ENCODE data around the gene EPAS1.

EPAS1 gene

DNA sequence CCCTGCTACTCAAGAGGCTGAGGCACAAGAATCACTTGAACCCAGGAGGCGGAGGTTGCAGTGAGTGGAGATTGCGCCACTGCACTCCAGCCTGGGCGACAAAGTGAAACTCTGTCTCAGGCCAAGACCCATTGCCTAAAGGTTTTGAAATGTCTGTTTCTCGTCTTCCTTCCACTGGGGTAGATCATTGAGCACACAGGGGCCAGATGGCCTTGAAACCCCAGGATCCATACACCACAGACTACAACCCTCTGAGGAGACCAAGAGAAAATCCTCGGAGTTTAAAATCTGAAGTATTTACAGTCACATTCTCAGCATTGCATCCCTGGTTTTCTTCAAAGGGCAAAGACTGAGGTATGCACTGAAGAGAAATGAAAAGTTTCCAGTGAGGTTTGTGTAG, 7.1 kb upstream of the EPAS1 start:
- no peak overlapping the region for H3K9ac ChIP-seq (ENCODE audit: low read length)
- H3K9me3 ChIP-seq (ENCODE audit: control insufficient read depth, insufficient read depth, low read depth, low read length): no peaks in the 10 kb centered on the region
- H3K4me3 ChIP-seq (ENCODE audit: low read depth, low read length): no peak overlapping the region
- no peaks in the 10 kb centered on the region for H3K36me3 ChIP-seq (ENCODE audit: control insufficient read depth, insufficient read depth, low read length)
- H3K4me1 ChIP-seq (ENCODE audit: control insufficient read depth, insufficient read depth, low read length): peaks cover 8% of the 10 kb centered on the region; the same call in 1 of the 2 replicates
- peaks cover 32% of the 10 kb centered on the region for H3K27me3 ChIP-seq (ENCODE audit: control insufficient read depth, insufficient read depth, low read length)
- no peak overlapping the region for H3K27ac ChIP-seq (ENCODE audit: low read depth, low read length)

DNA sequence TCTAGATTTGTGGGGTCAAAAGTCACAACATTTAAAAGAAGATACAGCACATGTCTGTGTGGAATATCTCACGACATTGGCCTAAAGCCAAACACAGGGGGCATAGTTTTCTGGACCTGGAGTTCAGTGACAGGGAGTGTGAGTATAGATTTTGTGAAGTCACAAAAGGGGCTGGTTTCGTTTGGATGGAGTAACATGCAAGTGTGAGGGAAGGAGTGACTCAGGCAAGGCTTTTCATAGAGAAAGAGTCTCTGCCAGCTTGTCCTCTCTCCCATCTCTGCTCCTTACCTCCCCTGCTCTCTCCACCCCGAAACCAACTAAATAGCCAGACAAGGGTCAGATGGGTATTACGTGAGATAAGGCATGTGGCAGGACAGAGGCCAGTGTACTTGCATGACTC, 3.7 kb upstream of the EPAS1 start:
- Histone ChIP-seq H3K9ac (ENCODE audit: low read length) (no peak overlapping the region), H3K9me3 (ENCODE audit: control insufficient read depth, insufficient read depth, low read depth, low read length) (no peaks in the 10 kb centered on the region), H3K36me3 (ENCODE audit: control insufficient read depth, insufficient read depth, low read length) (no peaks in the 10 kb centered on the region), H3K4me1 (ENCODE audit: control insufficient read depth, insufficient read depth, low read length) (peaks cover 7% of the 10 kb centered on the region; the same call in 1 of the 2 replicates), H3K27me3 (ENCODE audit: control insufficient read depth, insufficient read depth, low read length) (peaks cover 64% of the 10 kb centered on the region), H3K4me3 (ENCODE audit: low read depth, low read length) (no peak overlapping the region), H3K27ac (ENCODE audit: low read depth, low read length) (no peak overlapping the region)

DNA sequence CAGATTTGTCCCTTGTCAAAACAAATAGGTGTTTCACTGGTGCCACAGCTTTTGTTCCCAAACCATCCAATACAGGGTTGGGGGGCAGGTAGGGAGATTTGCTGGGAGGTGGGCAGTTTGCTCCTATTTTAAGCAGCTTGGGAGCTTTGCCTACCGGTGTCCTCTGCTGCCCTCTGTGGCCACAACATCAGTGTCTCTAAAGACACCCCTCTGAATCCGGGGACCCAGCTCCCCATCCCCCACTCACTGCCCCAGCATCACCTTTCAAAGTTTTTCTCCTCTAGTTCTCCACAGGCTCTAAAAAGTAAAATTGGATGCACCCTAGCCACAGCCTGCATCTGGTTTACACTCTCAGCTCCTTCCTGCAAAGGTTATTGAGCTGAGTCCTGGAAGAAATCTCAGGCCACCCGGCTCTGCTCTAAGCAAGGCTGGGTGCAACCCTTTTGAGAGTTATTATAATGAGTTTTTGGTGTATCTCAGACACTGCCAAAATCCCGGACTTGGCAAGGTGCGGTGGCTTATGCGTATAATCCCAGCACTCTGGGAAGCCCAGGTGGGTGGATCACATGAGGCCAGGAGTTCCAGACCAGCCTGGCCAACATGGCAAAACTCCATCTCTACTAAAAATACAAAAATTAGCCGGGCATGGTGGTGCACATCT, 2.9 kb upstream of the EPAS1 start:
- Histone ChIP-seq H3K36me3 (ENCODE audit: control insufficient read depth, insufficient read depth, low read length) (no peaks in the 10 kb centered on the region), H3K9me3 (ENCODE audit: control insufficient read depth, insufficient read depth, low read depth, low read length) (no peaks in the 10 kb centered on the region), H3K27me3 (ENCODE audit: control insufficient read depth, insufficient read depth, low read length) (peaks cover 72% of the 10 kb centered on the region), H3K27ac (ENCODE audit: low read depth, low read length) (no peak overlapping the region), H3K9ac (ENCODE audit: low read length) (no peak overlapping the region), H3K4me1 (ENCODE audit: control insufficient read depth, insufficient read depth, low read length) (peaks cover 11% of the 10 kb centered on the region), H3K4me3 (ENCODE audit: low read depth, low read length) (no peak overlapping the region)

DNA sequence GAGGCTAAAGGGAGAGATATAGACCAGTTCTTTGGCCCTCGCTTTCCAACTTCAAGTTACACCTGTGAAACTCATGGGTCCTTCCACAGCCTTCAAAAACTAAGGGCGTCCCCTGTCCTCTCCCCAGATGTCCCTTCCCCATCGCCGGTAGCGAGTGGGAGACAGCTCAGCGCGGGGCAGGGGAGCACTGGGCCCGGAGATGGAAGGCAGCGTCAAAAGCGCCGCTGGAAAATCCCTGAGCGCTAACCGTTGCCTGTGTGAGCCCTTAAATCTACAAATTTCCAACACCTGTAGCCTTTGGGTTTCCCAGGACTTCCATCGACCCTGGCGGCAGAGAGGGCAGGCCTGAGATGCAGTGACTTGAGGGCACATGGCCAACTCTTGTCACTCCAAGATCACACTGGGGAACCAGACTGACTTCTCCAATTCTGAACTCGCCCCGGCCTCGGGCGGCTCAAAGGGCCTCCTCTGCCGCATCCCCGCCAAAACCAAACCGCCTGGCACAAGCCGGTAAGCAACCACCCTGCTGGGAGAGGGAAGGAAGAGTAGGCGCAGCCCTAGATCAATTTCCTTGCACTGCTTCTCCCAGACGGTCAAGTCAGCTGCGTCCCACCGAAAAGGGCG, 879 bp upstream of the EPAS1 start:
- H3K4me1 ChIP-seq (ENCODE audit: control insufficient read depth, insufficient read depth, low read length): peaks cover 23% of the 10 kb centered on the region
- H3K36me3 ChIP-seq (ENCODE audit: control insufficient read depth, insufficient read depth, low read length): no peaks in the 10 kb centered on the region
- no peaks in the 10 kb centered on the region for H3K9me3 ChIP-seq (ENCODE audit: control insufficient read depth, insufficient read depth, low read depth, low read length)
- H3K9ac ChIP-seq (ENCODE audit: low read length): no peak overlapping the region
- H3K27me3 ChIP-seq (ENCODE audit: control insufficient read depth, insufficient read depth, low read length): peaks cover 84% of the 10 kb centered on the region
- H3K4me3 ChIP-seq (ENCODE audit: low read depth, low read length): peak overlapping the region; percentile 69
- no peak overlapping the region for H3K27ac ChIP-seq (ENCODE audit: low read depth, low read length)

DNA sequence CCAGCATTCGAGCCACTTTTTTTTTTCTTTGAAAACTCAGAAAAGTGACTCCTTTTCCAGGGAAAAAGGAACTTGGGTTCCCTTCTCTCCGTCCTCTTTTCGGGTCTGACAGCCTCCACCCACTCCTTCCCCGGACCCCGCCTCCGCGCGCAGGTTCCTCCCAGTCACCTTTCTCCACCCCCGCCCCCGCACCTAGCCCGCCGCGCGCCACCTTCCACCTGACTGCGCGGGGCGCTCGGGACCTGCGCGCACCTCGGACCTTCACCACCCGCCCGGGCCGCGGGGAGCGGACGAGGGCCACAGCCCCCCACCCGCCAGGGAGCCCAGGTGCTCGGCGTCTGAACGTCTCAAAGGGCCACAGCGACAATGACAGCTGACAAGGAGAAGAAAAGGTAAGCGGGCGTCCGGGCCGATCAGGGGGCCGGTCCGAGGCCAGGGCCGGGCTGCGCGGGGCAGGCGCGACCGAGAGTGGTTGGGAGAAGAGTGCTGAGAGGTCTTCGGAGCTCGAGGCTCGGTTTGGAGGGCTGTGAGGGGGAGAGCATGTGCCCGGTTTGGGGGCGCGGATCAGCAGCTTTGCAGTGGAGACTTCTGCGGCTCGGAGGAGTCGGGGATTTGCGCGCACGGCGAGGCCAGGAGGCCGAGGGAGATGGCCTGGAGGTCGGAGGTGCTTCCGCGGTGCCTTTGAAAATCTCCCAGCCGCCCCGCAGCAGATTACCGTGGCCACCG, 502 bp downstream of the EPAS1 start:
- Histone ChIP-seq H3K9me3 (ENCODE audit: control insufficient read depth, insufficient read depth, low read depth, low read length) (no peaks in the 10 kb centered on the region), H3K36me3 (ENCODE audit: control insufficient read depth, insufficient read depth, low read length) (no peaks in the 10 kb centered on the region), H3K27ac (ENCODE audit: low read depth, low read length) (no peak overlapping the region), H3K4me3 (ENCODE audit: low read depth, low read length) (peak overlapping the region; percentile 79), H3K4me1 (ENCODE audit: control insufficient read depth, insufficient read depth, low read length) (peaks cover 23% of the 10 kb centered on the region), H3K9ac (ENCODE audit: low read length) (no peak overlapping the region), H3K27me3 (ENCODE audit: control insufficient read depth, insufficient read depth, low read length) (peaks cover 90% of the 10 kb centered on the region)

DNA sequence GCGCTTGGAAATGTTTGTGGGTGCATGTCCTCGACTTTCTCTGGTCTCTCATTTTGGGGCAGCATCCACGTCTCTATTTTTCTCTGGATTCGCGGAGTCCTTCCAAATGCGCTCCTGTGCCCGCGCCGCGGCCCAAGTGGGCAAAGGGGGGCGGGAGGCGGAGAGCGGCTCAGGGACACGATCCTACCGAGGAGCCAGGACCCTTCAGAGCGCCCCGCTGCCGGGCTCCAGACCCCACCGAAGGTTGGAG, 990 bp downstream of the EPAS1 start:
- H3K9me3 ChIP-seq (ENCODE audit: control insufficient read depth, insufficient read depth, low read depth, low read length): no peaks in the 10 kb centered on the region
- H3K4me1 ChIP-seq (ENCODE audit: control insufficient read depth, insufficient read depth, low read length): peaks cover 26% of the 10 kb centered on the region
- no peak overlapping the region for H3K27ac ChIP-seq (ENCODE audit: low read depth, low read length)
- peak overlapping the region; percentile 0 for H3K9ac ChIP-seq (ENCODE audit: low read length)
- no peaks in the 10 kb centered on the region for H3K36me3 ChIP-seq (ENCODE audit: control insufficient read depth, insufficient read depth, low read length)
- H3K4me3 ChIP-seq (ENCODE audit: low read depth, low read length): peak overlapping the region; percentile 79
- H3K27me3 ChIP-seq (ENCODE audit: control insufficient read depth, insufficient read depth, low read length): peaks cover 90% of the 10 kb centered on the region

DNA sequence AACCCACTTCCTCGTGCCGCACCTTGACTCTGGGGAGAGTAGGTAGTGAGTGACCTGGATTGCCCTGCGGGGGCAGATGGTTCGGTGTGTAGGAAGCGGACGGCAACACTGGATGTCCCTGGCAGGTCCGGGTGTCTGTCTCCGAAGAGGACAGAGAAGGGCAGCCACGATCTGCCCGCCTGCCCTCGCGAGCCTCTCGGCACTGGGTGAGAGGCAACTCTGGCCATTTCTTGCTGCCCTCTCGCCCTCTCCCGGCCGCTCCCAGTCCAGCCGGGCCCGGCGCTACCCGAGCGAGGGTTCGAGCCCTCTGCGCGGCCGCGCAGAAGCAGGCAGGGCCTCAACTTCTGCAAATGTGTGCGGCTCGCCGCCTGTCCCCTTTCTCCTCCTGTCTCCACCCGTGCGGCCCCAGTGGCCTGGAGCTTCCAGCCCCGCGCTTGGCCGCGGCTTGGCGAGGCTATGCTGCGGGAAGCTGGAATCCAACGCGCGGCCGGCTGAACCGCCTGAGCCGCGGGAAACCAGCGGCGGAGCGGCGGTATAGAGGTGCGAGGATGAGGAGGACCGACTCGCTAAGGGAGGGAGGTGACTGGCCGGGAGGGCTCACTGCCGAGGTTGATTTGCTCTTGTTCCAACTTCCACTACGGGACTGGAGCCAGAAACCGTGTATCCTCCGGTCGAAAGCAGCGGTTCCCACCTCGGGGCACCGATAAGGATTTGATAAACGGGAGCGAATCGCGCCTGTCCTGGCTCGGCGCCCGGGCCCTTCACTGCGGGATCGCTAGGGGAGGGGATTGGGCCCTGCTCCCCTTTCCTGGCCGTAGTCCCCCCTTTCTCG, 1.5 kb downstream of the EPAS1 start:
- no peak overlapping the region for H3K27ac ChIP-seq (ENCODE audit: low read depth, low read length)
- H3K36me3 ChIP-seq (ENCODE audit: control insufficient read depth, insufficient read depth, low read length): no peaks in the 10 kb centered on the region
- H3K4me1 ChIP-seq (ENCODE audit: control insufficient read depth, insufficient read depth, low read length): peaks cover 29% of the 10 kb centered on the region
- H3K9me3 ChIP-seq (ENCODE audit: control insufficient read depth, insufficient read depth, low read depth, low read length): no peaks in the 10 kb centered on the region
- peaks cover 94% of the 10 kb centered on the region for H3K27me3 ChIP-seq (ENCODE audit: control insufficient read depth, insufficient read depth, low read length)
- H3K4me3 ChIP-seq (ENCODE audit: low read depth, low read length): peak overlapping the region; percentile 79
- H3K9ac ChIP-seq (ENCODE audit: low read length): peak overlapping the region; percentile 0

DNA sequence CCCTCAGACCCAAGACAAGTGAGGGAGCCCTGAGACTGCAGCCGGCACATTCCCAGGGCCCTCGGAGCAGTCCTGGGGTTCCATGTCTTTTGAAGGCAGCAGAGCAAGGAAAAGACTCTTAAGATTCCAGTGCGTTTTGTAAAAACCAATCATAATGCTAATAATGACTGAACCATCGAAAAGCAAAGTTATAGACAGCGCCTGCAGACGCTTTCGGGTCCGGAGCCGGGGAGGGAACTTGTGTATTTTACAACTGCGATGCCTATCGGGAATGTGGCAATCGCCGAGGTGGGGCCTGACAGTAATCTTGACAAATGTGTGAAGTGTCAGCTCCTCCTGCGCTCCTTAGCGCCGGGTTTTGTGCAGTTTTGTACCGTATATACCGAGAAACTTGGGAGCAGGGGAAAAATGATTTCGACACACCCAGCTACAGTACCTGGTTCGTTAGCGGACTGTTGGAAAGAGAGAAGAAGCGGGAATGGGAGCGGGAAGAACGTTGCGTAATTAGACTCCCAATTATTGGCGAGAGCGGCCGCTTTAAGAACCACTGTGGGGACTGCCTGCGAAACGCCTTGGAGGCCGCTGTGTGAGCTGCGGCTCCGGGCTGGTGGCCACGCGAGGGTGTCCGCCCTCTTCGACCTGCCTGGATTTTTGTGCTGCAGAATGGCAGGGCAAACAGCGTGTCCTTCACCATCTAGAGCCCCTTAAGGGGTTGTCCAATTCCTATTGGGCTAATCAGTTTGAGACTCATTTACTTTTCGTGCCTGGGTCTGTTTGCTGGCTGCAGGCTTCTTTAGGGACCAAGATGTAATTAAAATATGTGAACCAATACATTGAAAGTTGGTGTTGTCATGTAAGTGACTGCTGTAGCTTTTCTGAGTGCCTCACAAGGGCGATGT, 2.4 kb downstream of the EPAS1 start:
- Histone ChIP-seq H3K27ac (ENCODE audit: low read depth, low read length) (no peak overlapping the region), H3K27me3 (ENCODE audit: control insufficient read depth, insufficient read depth, low read length) (peaks cover 87% of the 10 kb centered on the region), H3K9ac (ENCODE audit: low read length) (no peak overlapping the region), H3K4me1 (ENCODE audit: control insufficient read depth, insufficient read depth, low read length) (peaks cover 29% of the 10 kb centered on the region), H3K4me3 (ENCODE audit: low read depth, low read length) (peak overlapping the region; percentile 79), H3K36me3 (ENCODE audit: control insufficient read depth, insufficient read depth, low read length) (no peaks in the 10 kb centered on the region), H3K9me3 (ENCODE audit: control insufficient read depth, insufficient read depth, low read depth, low read length) (no peaks in the 10 kb centered on the region)

DNA sequence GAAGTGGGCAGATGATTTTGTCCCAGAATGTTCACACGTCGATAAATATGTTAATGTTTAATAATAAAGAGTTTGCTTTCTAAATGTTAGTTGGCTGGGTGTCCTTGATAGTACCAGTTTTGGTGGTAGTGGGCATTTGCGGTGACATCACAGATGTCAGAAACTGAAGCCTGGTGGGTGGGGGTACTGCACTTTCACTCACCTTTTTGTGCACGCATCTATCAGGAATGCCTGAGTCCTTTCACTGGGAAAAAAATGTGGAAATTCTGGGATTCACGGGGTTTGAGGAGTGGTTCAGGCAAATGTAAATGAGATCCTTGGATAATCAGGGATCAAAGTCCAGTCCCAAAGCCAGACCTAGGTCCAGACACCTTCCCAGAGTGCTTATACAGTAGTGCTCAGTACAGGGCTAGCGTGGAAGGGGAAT, 3.2 kb downstream of the EPAS1 start:
- H3K4me1 ChIP-seq (ENCODE audit: control insufficient read depth, insufficient read depth, low read length): peaks cover 32% of the 10 kb centered on the region
- no peak overlapping the region for H3K9ac ChIP-seq (ENCODE audit: low read length)
- peaks cover 79% of the 10 kb centered on the region for H3K27me3 ChIP-seq (ENCODE audit: control insufficient read depth, insufficient read depth, low read length)

DNA sequence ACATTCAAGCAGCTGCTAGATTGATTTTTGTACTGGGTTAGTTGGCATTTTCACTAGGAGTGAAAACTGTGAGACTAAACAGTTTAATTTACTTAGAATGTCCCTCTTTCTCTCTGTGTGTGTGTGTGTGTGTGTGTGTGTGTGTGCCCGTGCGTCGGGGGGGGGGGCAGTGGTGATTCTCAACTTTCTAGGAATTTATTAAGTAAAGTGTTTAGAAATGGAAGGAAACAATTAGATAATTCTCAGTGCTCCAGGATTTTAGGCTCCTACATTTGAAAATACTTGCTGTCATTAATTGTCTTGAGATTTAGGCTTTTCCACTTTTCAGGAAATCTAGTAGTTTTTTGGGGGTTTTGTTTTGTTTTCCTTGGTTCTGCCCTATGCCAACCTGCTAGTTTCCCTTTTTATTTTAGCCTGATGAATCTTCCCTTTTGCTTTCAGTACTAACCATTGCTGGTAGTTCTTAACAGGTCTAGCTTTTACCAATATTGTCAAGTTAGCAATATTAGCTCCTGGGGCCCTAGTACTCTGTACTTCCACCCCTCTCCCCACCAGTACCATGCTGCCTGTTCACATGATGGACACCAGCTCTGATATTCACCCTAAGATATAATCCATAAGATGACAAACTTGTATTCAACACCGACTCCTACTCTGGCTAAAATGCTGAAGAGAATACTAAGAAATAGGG, 4.9 kb downstream of the EPAS1 start:
- Histone ChIP-seq H3K4me1 (ENCODE audit: control insufficient read depth, insufficient read depth, low read length) (peaks cover 37% of the 10 kb centered on the region), H3K27ac (ENCODE audit: low read depth, low read length) (no peak overlapping the region)

More for the DNA sequence above, 3.2 kb downstream of the EPAS1 start:
- Histone ChIP-seq H3K9me3 (ENCODE audit: control insufficient read depth, insufficient read depth, low read depth, low read length) (0 out of 2 replicates have a peak, but pooled peaks cover 4% of the 10 kb centered on the region), H3K4me3 (ENCODE audit: low read depth, low read length) (no peak overlapping the region), H3K27ac (ENCODE audit: low read depth, low read length) (no peak overlapping the region), H3K36me3 (ENCODE audit: control insufficient read depth, insufficient read depth, low read length) (no peaks in the 10 kb centered on the region)

More for the DNA sequence above, 4.9 kb downstream of the EPAS1 start:
- Histone ChIP-seq H3K27me3 (ENCODE audit: control insufficient read depth, insufficient read depth, low read length) (peaks cover 64% of the 10 kb centered on the region), H3K9me3 (ENCODE audit: control insufficient read depth, insufficient read depth, low read depth, low read length) (0 out of 2 replicates have a peak, but pooled peaks cover 5% of the 10 kb centered on the region), H3K4me3 (ENCODE audit: low read depth, low read length) (no peak overlapping the region), H3K9ac (ENCODE audit: low read length) (no peak overlapping the region), H3K36me3 (ENCODE audit: control insufficient read depth, insufficient read depth, low read length) (no peaks in the 10 kb centered on the region)
